IPS-15b (cell line): Measurements from ENCODE around the gene MKNK1.

Experiments used
- H3K27me3 ChIP-seq: one replicate; pipeline ENCODE4 v1.6.1; 2013; ENCODE audit warnings: low read length; ENCODE audit not compliant: control insufficient read depth, insufficient read depth
- H3K36me3 ChIP-seq: one replicate; pipeline ENCODE4 v1.6.1; 2013; ENCODE audit warnings: low read length; ENCODE audit not compliant: control insufficient read depth, insufficient read depth
- H3K4me1 ChIP-seq: one replicate; pipeline ENCODE4 v1.6.1; 2013; ENCODE audit warnings: mild to moderate bottlenecking, low read length; ENCODE audit not compliant: control insufficient read depth, insufficient read depth
- H3K4me3 ChIP-seq: one replicate; pipeline ENCODE4 v1.5.1; 2013; ENCODE audit warnings: low read depth, low read length
- H3K9ac ChIP-seq: one replicate; pipeline ENCODE4 v1.6.1; 2013; ENCODE audit warnings: low read depth, mild to moderate bottlenecking, low read length
- H3K9me3 ChIP-seq: one replicate; pipeline ENCODE4 v1.6.1; 2013; ENCODE audit warnings: mild to moderate bottlenecking, low read length; ENCODE audit not compliant: control insufficient read depth, insufficient read depth

Gene MKNK1

DNA sequence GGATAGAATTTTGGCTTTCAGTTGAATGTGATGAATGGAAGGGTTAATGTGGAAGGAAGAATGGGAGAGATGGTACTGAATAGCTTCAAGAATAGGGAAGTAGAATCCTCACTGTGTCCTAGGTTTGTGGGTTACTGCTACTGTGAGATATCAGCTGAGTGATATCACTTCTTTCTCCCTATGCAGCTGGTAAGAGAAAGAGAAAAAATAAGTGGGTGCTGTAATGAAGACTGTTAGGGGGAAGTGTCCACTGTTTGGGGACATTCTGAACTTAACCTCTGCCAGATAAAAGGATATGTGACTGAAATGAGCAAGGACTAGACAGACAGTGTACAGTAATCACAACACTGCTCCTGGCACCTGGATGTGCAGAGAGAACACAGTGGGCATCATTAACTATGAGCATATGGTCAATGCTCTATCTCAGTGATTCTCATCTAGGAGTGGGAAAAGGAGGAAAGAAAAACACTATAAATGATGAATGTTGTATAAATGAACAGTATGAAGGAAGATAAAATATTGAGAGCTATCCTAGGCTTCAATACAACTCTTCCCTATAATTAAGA lies 38.1 kb upstream of the MKNK1 start:
- Histone ChIP-seq H3K4me1 (no peaks in the 10 kb centered on the region), H3K4me3 (no peak overlapping the region)

DNA sequence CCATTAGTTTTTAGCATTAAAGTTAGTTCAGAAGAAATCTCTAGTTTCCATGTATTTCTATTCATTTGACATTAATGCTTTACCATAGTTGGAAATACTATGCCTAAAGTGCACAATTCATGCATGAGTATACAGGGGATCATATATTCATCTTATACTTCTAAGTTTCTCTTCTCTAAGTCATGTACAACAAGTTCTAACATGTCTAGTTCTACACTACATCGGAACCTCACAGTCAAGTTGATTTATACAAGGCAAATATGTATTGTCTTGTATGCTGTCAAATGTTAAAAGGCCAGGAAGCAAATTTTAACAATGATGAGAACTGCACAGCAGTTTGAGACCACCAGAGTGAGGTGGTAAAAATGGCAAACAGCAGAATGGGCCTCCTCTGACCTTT lies 35.5 kb upstream of the MKNK1 start:
- Histone ChIP-seq H3K27me3 (no peaks in the 10 kb centered on the region), H3K4me3 (no peak overlapping the region), H3K9ac (no peak overlapping the region), H3K4me1 (no peaks in the 10 kb centered on the region), H3K9me3 (no peaks in the 10 kb centered on the region), H3K36me3 (peaks cover 10% of the 10 kb centered on the region)

More for the DNA sequence above, 38.1 kb upstream of the MKNK1 start:
- no peaks in the 10 kb centered on the region for H3K27me3 ChIP-seq
- H3K36me3 ChIP-seq: peaks cover 10% of the 10 kb centered on the region
- no peak overlapping the region for H3K9ac ChIP-seq
- no peaks in the 10 kb centered on the region for H3K9me3 ChIP-seq

DNA sequence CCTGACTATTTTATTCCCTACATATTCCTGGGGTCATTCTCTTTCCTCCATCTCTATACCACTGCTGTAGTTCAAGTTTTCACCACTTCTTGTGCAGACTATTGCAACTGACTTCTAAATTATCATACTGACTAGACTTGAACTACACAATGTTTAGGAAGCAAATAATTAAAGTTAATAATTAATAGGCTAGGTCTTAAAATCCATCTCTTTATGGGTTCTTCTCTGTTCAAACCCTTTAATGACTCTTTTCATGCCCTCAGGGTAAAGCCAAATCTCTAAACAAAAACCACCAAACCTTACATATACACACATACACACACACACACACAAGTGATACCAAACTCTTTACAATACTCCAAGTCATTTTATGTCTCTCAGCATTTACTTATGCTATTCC lies 34.9 kb upstream of the MKNK1 start:
- Histone ChIP-seq H3K9me3 (no peaks in the 10 kb centered on the region), H3K9ac (no peak overlapping the region), H3K27me3 (no peaks in the 10 kb centered on the region), H3K4me1 (no peaks in the 10 kb centered on the region), H3K4me3 (no peak overlapping the region), H3K36me3 (peaks cover 10% of the 10 kb centered on the region)

DNA sequence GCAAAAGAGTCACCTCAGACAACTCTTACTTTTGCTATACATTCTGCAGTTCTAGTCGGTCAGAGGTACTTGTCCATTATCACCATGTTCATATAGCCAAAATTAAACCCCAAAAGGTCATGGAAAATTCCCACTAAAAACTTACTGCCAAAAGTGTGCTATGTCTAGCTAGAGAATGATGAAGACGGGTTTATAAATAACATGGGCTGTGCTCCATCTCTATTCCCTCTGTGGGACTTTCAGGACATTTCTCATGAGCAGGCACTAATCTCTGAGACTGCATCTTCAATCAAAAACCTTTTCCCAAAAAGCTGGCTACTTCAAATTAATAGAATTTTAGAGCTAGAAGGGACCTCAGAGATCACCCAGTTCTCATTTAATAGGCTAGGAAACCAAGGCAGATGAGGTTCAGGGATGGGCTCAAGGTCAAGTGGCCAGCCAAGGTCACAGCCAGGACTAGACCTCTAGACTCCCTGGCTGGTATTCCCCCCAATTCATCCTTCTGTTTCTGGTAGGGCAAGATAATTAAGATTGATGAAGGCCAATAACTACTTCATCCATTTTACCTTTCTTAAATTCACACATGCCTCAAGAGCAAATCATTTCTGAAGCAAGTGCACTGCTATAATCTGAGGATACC lies 33.5 kb upstream of the MKNK1 start:
- Histone ChIP-seq H3K36me3 (peaks cover 5% of the 10 kb centered on the region), H3K9me3 (no peaks in the 10 kb centered on the region), H3K27me3 (no peaks in the 10 kb centered on the region), H3K9ac (no peak overlapping the region), H3K4me3 (no peak overlapping the region), H3K4me1 (no peaks in the 10 kb centered on the region)

DNA sequence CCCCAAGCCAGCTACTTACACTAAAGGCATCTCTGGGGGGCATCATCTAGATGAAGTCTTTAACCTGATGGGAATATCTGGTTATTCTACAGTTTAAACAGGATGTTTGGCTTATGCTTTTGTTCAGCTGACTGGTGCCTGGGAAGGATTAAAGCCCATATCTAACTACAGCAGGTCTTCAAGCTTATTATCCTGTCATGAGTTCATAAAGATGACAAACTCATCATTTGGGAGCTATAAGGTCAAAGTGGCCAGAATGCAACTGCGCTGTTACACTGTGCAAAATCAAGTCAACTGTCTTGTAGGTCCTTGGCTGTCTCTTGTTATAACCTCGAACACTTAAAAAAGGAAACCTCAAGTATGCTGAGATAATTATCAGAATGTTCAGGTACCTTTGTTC lies 31.1 kb upstream of the MKNK1 start:
- Histone ChIP-seq H3K27me3 (no peaks in the 10 kb centered on the region), H3K4me1 (no peaks in the 10 kb centered on the region), H3K4me3 (no peak overlapping the region), H3K9ac (no peak overlapping the region), H3K9me3 (no peaks in the 10 kb centered on the region), H3K36me3 (peaks cover 5% of the 10 kb centered on the region)

DNA sequence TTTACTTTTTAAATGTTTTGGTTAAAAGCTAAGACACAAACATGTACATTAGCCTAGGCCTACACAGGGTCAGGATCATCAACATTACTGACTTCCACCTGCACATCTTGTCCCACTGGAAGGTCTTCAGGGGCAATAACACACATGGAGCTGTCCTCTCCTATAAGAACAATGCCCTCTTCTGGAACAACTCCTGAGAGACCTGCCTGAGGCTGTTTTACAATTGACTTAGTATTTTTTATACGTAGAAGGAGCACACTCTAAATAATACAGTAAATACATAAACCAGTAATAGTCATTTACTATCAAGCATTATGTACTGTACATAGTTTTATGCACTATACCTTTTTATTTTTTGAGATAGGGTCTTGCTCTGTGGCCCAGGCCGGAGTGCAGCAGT lies 26.7 kb upstream of the MKNK1 start:
- H3K9me3 ChIP-seq: no peaks in the 10 kb centered on the region
- H3K27me3 ChIP-seq: no peaks in the 10 kb centered on the region
- H3K36me3 ChIP-seq: no peaks in the 10 kb centered on the region
- H3K4me1 ChIP-seq: no peaks in the 10 kb centered on the region
- H3K9ac ChIP-seq: no peak overlapping the region
- H3K4me3 ChIP-seq: no peak overlapping the region

DNA sequence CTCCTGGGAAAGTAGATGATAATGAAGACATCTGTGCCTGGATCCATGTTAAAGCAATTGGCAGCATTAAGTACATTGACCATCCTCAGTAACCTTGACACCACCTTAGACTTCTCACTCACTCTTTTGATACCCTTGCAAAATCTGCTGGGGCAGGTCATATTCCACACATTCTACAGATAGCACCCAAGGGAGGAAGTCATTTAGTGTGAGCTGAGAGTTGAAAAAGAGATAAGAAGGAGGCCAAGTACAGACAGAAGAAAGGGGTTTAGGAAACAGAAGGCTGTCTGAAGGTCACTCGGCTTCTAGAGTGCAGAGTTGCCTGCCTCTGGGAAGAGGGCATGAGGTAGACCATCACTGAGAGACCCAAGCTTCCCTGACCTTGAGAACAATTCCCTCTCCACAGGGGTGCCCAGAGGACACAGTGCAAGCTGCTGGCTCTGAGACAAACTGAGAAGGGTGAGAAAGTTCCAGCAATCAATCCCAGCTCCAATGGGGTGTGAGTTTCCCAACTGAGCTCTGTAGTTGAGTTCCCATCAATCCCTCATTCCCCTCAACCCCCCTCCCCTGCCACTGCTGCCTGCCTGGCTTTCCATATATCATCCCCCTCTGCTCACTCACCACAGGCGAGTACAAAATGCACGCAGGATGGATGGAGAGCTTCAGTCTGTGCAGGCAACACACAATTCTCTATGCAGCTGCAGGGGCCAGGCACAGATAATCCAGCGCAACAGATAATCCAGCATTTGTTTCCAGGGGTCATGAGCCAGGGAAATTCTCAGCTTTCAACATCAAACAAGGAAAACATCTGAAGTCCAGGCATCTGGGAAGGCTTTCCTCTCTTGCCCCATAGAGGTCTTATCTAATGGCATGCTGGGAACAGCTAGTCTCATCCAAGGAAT lies 19.9 kb upstream of the MKNK1 start:
- Histone ChIP-seq H3K4me1 (peaks cover 2% of the 10 kb centered on the region), H3K9me3 (no peaks in the 10 kb centered on the region), H3K27me3 (peaks cover 5% of the 10 kb centered on the region), H3K36me3 (no peaks in the 10 kb centered on the region), H3K9ac (no peak overlapping the region), H3K4me3 (no peak overlapping the region)

DNA sequence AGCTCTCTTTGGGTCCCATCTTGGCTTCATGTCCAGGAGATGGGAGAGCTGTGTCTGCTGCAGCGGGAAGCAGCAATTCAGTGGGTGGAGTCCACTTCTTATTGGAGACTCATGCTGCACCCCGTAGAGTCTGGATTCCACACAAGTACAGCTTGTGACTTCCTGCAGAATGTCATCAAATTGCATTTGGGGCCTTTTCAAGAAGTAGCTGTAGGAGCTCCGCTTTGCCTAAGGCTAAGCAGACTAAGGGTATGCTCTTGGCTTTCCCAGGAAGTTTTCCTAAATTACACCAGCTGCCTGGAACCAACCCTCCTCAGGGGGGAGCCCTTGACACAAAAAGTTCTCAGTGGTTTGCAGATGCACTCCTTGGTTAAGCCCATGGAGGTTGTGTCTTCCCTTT lies 18.3 kb upstream of the MKNK1 start:
- Histone ChIP-seq H3K9ac (no peak overlapping the region), H3K4me1 (peaks cover 5% of the 10 kb centered on the region)

DNA sequence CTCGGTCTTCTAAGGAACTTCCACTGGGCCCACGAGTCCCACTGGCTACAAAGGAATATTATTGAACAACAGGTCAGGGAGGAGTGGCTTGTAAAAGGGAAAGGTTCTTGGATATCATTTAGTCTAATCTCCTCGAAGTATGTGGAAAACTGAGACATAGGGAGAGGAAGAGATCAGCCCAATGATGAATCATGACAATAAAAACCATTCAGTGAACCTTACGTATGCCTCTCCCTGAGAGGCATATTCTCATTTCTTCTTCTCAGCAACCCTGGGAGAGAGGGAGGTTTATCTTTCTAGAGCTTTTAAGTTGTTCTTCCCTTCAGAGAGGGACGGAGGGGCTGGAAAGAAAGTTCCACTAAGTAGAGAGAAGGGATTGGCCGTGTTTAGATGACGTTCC lies 17.9 kb upstream of the MKNK1 start:
- Histone ChIP-seq H3K4me3 (no peak overlapping the region), H3K9me3 (no peaks in the 10 kb centered on the region), H3K4me1 (peaks cover 6% of the 10 kb centered on the region), H3K36me3 (no peaks in the 10 kb centered on the region), H3K27me3 (peaks cover 23% of the 10 kb centered on the region), H3K9ac (no peak overlapping the region)

More for the DNA sequence above, 18.3 kb upstream of the MKNK1 start:
- Histone ChIP-seq H3K9me3 (no peaks in the 10 kb centered on the region), H3K36me3 (no peaks in the 10 kb centered on the region), H3K4me3 (no peak overlapping the region), H3K27me3 (peaks cover 19% of the 10 kb centered on the region)

DNA sequence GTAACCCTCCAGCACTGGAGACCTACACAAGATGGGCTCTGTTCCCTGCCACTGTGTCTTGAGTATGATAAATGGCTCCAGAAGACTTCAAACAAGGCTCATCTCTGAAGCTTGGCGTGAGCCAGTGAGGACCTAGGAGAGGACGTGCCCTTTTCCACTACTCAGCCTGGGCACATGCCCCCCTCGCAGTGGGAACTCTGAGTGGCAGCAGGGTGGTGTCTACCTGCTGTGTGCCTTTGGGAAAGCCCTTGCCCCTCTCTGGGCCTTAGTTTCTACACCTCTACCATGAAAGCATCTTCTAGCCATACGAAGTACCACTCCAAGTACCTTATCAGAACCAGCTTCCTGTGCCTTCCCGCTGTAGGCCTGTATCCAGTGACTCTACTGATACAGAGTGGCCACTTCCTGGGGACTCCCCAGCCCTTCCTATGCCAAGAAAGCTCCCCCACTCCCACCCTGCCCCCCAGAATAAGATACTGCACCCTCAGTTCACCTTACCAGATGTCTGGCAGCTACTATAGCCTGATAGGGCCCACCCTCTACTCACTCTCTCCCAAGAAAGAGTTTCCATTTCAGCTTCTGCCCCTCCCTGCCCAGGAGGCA lies 15.7 kb upstream of the MKNK1 start:
- no peaks in the 10 kb centered on the region for H3K36me3 ChIP-seq
- H3K4me3 ChIP-seq: no peak overlapping the region
- H3K9ac ChIP-seq: no peak overlapping the region
- H3K4me1 ChIP-seq: peaks cover 14% of the 10 kb centered on the region
- no peaks in the 10 kb centered on the region for H3K9me3 ChIP-seq
- H3K27me3 ChIP-seq: peaks cover 24% of the 10 kb centered on the region

DNA sequence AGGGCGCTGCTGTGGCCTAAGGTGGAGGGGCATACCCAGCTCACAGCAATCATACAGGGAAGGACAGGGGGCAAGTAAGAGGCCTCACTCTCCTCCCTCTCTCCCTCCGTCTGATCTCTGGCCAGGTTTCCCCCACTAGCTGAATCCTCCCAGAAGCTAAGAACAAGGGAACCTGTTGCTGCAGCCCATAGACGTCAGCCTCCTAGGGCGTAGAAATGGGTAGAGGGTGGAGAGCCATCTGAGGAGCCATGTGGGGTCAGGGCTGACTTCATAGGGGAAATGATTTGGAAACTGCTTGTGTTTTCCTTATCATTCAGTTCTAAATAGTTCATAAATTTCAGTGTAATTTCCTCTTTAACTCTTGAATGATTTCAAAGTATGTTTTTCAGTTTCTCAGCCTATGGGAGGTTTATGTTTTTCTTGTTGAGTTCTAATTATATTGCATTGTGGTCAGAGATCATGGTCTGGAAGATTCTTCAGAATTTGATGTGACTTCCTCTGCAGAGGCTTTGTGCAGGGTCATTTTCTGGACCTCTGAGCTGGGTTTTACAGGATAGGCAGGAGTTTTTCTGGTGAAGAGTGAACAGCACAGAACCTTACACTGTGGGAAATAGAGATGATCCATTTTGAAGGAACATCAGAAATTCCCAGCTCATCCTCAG lies 14.8 kb upstream of the MKNK1 start:
- Histone ChIP-seq H3K4me1 (peaks cover 21% of the 10 kb centered on the region), H3K36me3 (no peaks in the 10 kb centered on the region), H3K9ac (no peak overlapping the region), H3K9me3 (no peaks in the 10 kb centered on the region), H3K27me3 (peaks cover 24% of the 10 kb centered on the region), H3K4me3 (no peak overlapping the region)
